ENCODE data around the gene SCN5A. TPM values are rescaled to one million over a fixed set of nuclear protein-coding genes. Genes with fewer than 3 reads are reported as not detected.

The SCN5A gene
- total and polyA plus RNA-seq, 2 experiments from 2014 or later = 10.2 to 10.6 TPM

GRCh38 chr3:38669668-38670067 lies 20.2 kb upstream of the SCN5A start:
- Mint-ChIP-seq H3K27me3 (ENCODE audit: insufficient read depth, low read depth, poor library complexity) (no peaks in the 10 kb centered on the region), H3K36me3 (ENCODE audit: low read depth) (no peaks in the 10 kb centered on the region), H3K4me1 (peaks cover 4% of the 10 kb centered on the region; the same call in 1 of the 3 replicates), H3K4me3 (no peak overlapping the region), H3K9me3 (no peaks in the 10 kb centered on the region), H3K27ac (no peak overlapping the region)
- TF ChIP-seq CTCF (conservative IDR thresholded peaks at IDR 0.05; ENCODE audit: low read depth in 2 of 2) = no peak
- no peak for TF ChIP-seq ZNF331 (CRISPR knock-in tag; IDR thresholded peaks at IDR 0.05; ENCODE audit: low read depth)
- TF ChIP-seq ZNF114 (CRISPR knock-in tag; IDR thresholded peaks at IDR 0.05) = no peak
- no peak for TF ChIP-seq NANOG (IDR thresholded peaks at IDR 0.05; ENCODE audit: borderline replicate concordance)
- TF ChIP-seq CREB1 (CRISPR knock-in tag; IDR thresholded peaks at IDR 0.05; ENCODE audit: low read depth) = no peak
- TF ChIP-seq POLR2AphosphoS5 (IDR thresholded peaks at IDR 0.05; ENCODE audit: low read depth) = no peak
- TF ChIP-seq ETS1 (IDR thresholded peaks at IDR 0.05) = no peak
- TF ChIP-seq EZH2phosphoT487 (IDR thresholded peaks at IDR 0.05; ENCODE audit: unreplicated experiment) = no peak
- TF ChIP-seq JUNB (IDR thresholded peaks at IDR 0.05; ENCODE audit: unreplicated experiment) = no peak
- TF ChIP-seq, protein P1, sequence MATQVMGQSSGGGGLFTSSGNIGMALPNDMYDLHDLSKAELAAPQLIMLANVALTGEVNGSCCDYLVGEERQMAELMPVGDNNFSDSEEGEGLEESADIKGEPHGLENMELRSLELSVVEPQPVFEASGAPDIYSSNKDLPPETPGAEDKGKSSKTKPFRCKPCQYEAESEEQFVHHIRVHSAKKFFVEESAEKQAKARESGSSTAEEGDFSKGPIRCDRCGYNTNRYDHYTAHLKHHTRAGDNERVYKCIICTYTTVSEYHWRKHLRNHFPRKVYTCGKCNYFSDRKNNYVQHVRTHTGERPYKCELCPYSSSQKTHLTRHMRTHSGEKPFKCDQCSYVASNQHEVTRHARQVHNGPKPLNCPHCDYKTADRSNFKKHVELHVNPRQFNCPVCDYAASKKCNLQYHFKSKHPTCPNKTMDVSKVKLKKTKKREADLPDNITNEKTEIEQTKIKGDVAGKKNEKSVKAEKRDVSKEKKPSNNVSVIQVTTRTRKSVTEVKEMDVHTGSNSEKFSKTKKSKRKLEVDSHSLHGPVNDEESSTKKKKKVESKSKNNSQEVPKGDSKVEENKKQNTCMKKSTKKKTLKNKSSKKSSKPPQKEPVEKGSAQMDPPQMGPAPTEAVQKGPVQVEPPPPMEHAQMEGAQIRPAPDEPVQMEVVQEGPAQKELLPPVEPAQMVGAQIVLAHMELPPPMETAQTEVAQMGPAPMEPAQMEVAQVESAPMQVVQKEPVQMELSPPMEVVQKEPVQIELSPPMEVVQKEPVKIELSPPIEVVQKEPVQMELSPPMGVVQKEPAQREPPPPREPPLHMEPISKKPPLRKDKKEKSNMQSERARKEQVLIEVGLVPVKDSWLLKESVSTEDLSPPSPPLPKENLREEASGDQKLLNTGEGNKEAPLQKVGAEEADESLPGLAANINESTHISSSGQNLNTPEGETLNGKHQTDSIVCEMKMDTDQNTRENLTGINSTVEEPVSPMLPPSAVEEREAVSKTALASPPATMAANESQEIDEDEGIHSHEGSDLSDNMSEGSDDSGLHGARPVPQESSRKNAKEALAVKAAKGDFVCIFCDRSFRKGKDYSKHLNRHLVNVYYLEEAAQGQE (IDR thresholded peaks at IDR 0.05; ENCODE audit: unreplicated experiment) = no peak
- TF ChIP-seq EZH2 (IDR thresholded peaks at IDR 0.05; ENCODE audit: low read depth, unreplicated experiment) = no peak
- no peak for TF ChIP-seq STAT1 (IDR thresholded peaks at IDR 0.05; ENCODE audit: unreplicated experiment)
- TF ChIP-seq ZNF462 (CRISPR knock-in tag; IDR thresholded peaks at IDR 0.05) = no peak
- H3K4me1 ChIP-seq (ENCODE audit: insufficient read depth) = no peaks in the 10 kb centered on the region
- no peaks in the 10 kb centered on the region for H3K36me3 ChIP-seq (ENCODE audit: insufficient read depth)
- no peak overlapping the region for H3K4me3 ChIP-seq
- H3K79me2 ChIP-seq (replicated peaks; ENCODE audit: insufficient read depth) = no peaks in the 10 kb centered on the region
- H3F3A ChIP-seq (replicated peaks; ENCODE audit: low read depth) = no peaks in the 10 kb centered on the region
- H3K4me2 ChIP-seq = no peak overlapping the region
- peak; percentile 35; the same call in 1 of the 3 replicates for ATAC-seq
- H2AFZ ChIP-seq = no peak overlapping the region
- H3K27ac ChIP-seq (ENCODE audit: low read depth) = no peak overlapping the region
- no peaks in the 10 kb centered on the region for H3K27me3 ChIP-seq (ENCODE audit: insufficient read depth)
- H3K9me2 ChIP-seq (ENCODE audit: insufficient read depth) = 0 out of 2 replicates have a peak, but pooled peaks cover 5% of the 10 kb centered on the region
- peak; percentile 29 for DNase-seq (ENCODE audit: low spot score)
- no peaks in the 10 kb centered on the region for H4K20me1 ChIP-seq (replicated peaks; ENCODE audit: insufficient read depth)
